GM18517 (cell line): ENCODE measurements around the gene CABLES2.

Experiments used
- ATAC-seq: cut with Tn5 transposase; IDR thresholded peaks from one replicate; pipeline ENCODE4 v1.9.1; 2021; ENCODE audit warnings: mild to moderate bottlenecking, moderate library complexity; ENCODE audit not compliant: unreplicated experiment

Gene CABLES2

GRCh38 chr20:62407221-62407992 lies at the start of gene CABLES2:
Gene CABLES2 (minus strand): TSS chr20:62407285. CDS start chr20:62407276, 9 bp downstream.
- ATAC-seq = peak; percentile 86

- ATAC-seq = no peak
Measured at GRCh38 chr20:62455929-62456328, 48.8 kb upstream of the CABLES2 start.

- ATAC-seq = no peak
Measured at GRCh38 chr20:62454904-62455636, 48.0 kb upstream of the CABLES2 start.

- ATAC-seq = no peak
Measured at GRCh38 chr20:62453186-62453808, 46.2 kb upstream of the CABLES2 start.

GRCh38 chr20:62452475-62453095 lies 45.5 kb upstream of the CABLES2 start:
- ATAC-seq = no peak

- ATAC-seq = no peak
Measured at GRCh38 chr20:62451970-62452369, 44.9 kb upstream of the CABLES2 start.

GRCh38 chr20:62451156-62451767 lies 44.2 kb upstream of the CABLES2 start:
- no peak for ATAC-seq

- ATAC-seq = no peak
Measured at GRCh38 chr20:62449951-62450691, 43.0 kb upstream of the CABLES2 start.

GRCh38 chr20:62448788-62449187 lies 41.7 kb upstream of the CABLES2 start:
- no peak for ATAC-seq

- ATAC-seq = no peak
Measured at GRCh38 chr20:62448038-62448437, 41.0 kb upstream of the CABLES2 start.

- ATAC-seq = no peak
Measured at GRCh38 chr20:62446888-62447869, 40.1 kb upstream of the CABLES2 start.

- ATAC-seq = no peak
Measured at GRCh38 chr20:62446481-62446880, 39.4 kb upstream of the CABLES2 start.

- no peak for ATAC-seq
Measured at GRCh38 chr20:62445553-62446340, 38.7 kb upstream of the CABLES2 start.

GRCh38 chr20:62444286-62444685 lies 37.2 kb upstream of the CABLES2 start:
- no peak for ATAC-seq

- no peak for ATAC-seq
Measured at GRCh38 chr20:62441987-62442539, 35.0 kb upstream of the CABLES2 start.

- ATAC-seq = no peak
Measured at GRCh38 chr20:62439218-62439617, 32.1 kb upstream of the CABLES2 start.

- no peak for ATAC-seq
Measured at GRCh38 chr20:62437927-62438326, 30.8 kb upstream of the CABLES2 start.

GRCh38 chr20:62437496-62437895 lies 30.4 kb upstream of the CABLES2 start:
- ATAC-seq = no peak
